HepG2 (cell line): ENCODE measurements around the gene CCNA2. TPM values are rescaled to one million over a fixed set of nuclear protein-coding genes. Genes with fewer than 3 reads are reported as not detected.

Experiments used
- EEA1 ChIP-seq: sonication (generic); formaldehyde crosslinking; IDR thresholded peaks from 2 replicates; pipeline ENCODE4 v1.5.1; 2020; ENCODE audit warnings: mild to moderate bottlenecking, missing genetic modification reagents, borderline replicate concordance
- MEF2D ChIP-seq: sonication (generic); formaldehyde crosslinking; IDR thresholded peaks from 2 replicates; pipeline ENCODE4 v1.5.1; 2020; ENCODE audit warnings: mild to moderate bottlenecking, missing genetic modification reagents
- MYPOP ChIP-seq: sonication (generic); formaldehyde crosslinking; IDR thresholded peaks from 2 replicates; pipeline ENCODE4 v1.8.1; 2023; ENCODE audit warnings: mild to moderate bottlenecking, moderate library complexity, missing genetic modification reagents
- NCOA1 ChIP-seq: sonication (generic); formaldehyde crosslinking; IDR thresholded peaks from 2 replicates; pipeline ENCODE4 v1.9.0; 2021; ENCODE audit warnings: missing genetic modification reagents
- NR0B2 ChIP-seq: sonication (generic); formaldehyde crosslinking; IDR thresholded peaks from 2 replicates; pipeline ENCODE4 v1.4.0; 2020; ENCODE audit warnings: mild to moderate bottlenecking, missing genetic modification reagents
- PBX2 ChIP-seq: IDR thresholded peaks from 2 replicates; pipeline ENCODE4 v1.6.1; 2016; ENCODE audit warnings: control low read depth
- PRMT3 ChIP-seq: sonication (generic); formaldehyde crosslinking; IDR thresholded peaks from 2 replicates; pipeline ENCODE4 v1.8.1; 2022; ENCODE audit warnings: low read depth, mild to moderate bottlenecking, moderate library complexity, missing genetic modification reagents, borderline replicate concordance
- SMARCC2 ChIP-seq: fragments of 450-650 bp; IDR thresholded peaks from 2 replicates; pipeline ENCODE4 v1.6.1; 2017; ENCODE audit warnings: antibody characterized with exemption, mild to moderate bottlenecking
- SP140L ChIP-seq: sonication (generic); formaldehyde crosslinking; IDR thresholded peaks from 2 replicates; pipeline ENCODE4 v1.4.0; 2020; ENCODE audit warnings: missing genetic modification reagents, borderline replicate concordance
- TRAFD1 ChIP-seq: sonication (generic); formaldehyde crosslinking; IDR thresholded peaks from 2 replicates; pipeline ENCODE4 v1.5.1; 2020; ENCODE audit warnings: missing genetic modification reagents, mild to moderate bottlenecking, borderline replicate concordance
- ZNF142 ChIP-seq: sonication (generic); formaldehyde crosslinking; IDR thresholded peaks from 2 replicates; pipeline ENCODE4 v1.4.0; 2020; ENCODE audit warnings: missing genetic modification reagents
- ZNF367 ChIP-seq: sonication (generic); formaldehyde crosslinking; IDR thresholded peaks from 2 replicates; pipeline ENCODE4 v1.4.0; 2020; ENCODE audit warnings: missing genetic modification reagents, borderline replicate concordance
- ZNF414 ChIP-seq: sonication (generic); formaldehyde crosslinking; IDR thresholded peaks from 2 replicates; pipeline ENCODE4 v1.5.0; 2020; ENCODE audit warnings: missing genetic modification reagents
- ZNF724P ChIP-seq: sonication (generic); formaldehyde crosslinking; IDR thresholded peaks from 2 replicates; pipeline ENCODE4 v1.8.0; 2022; ENCODE audit warnings: missing genetic modification reagents, borderline replicate concordance
- ZSCAN5A ChIP-seq: sonication (generic); formaldehyde crosslinking; IDR thresholded peaks from 2 replicates; pipeline ENCODE4 v1.8.0; 2022; ENCODE audit warnings: mild to moderate bottlenecking, missing genetic modification reagents, borderline replicate concordance
- polyA plus RNA-seq, 8 experiments: library from polyadenylated mRNA; depleted of rRNA in 3 of 8; stranded (reverse) in 7 of 8; unstranded in 1 of 8; fragments of >200 nt; fragmentation: Illumina TruSeq in 4 of 8; extraction: Trizol in 4 of 8; gene quantifications; 2 replicates each; pipeline versions ENCODE4 v1.2.1 to v1.2.3, GENCODE V29; 2011 to 2016; ENCODE audit warnings: low read depth in 4 of 8, missing spikeins in 1 of 8, mixed read lengths in 1 of 8; ENCODE audit not compliant: insufficient read depth in 1 of 8
- total RNA-seq, 5 experiments: library from RNA; depleted of rRNA; stranded (reverse); fragments of >200 nt; fragmentation: Illumina TruSeq; extraction: Trizol; gene quantifications; 2 replicates each; pipeline ENCODE4 v1.2.3, GENCODE V29; 2016; ENCODE audit warnings: low read depth in 1 of 5

Gene CCNA2
- total and polyA plus RNA-seq, 2 of the 13 experiments (the other 11 are each of a cell fraction or from before 2014, with no cell fraction given): 31.3 to 105 TPM

GRCh38 chr4:121822796-121823504, 733 bp downstream of the CCNA2 start (continued):
- TF ChIP-seq TRAFD1 (CRISPR knock-in tag) (no peak), PRMT3 (CRISPR knock-in tag) (0 out of 2 replicates have a peak, but pooled peaks have one; percentile 21), ZSCAN5A (CRISPR knock-in tag) (no peak), NR0B2 (CRISPR knock-in tag) (no peak), SMARCC2 (no peak), MEF2D (CRISPR knock-in tag) (no peak), ZNF414 (CRISPR knock-in tag) (no peak), ZNF724P (0 out of 2 replicates have a peak, but pooled peaks have one; percentile 2), PBX2 (no peak), MYPOP (CRISPR knock-in tag) (no peak), EEA1 (CRISPR knock-in tag) (no peak), ZNF142 (CRISPR knock-in tag) (peak; percentile 10; the same call in 1 of the 2 replicates), NCOA1 (no peak), SP140L (no peak; the same call in 1 of the 2 replicates), ZNF367 (CRISPR knock-in tag) (no peak)
